ENCODE results near the gene KAT6B.

DNA sequence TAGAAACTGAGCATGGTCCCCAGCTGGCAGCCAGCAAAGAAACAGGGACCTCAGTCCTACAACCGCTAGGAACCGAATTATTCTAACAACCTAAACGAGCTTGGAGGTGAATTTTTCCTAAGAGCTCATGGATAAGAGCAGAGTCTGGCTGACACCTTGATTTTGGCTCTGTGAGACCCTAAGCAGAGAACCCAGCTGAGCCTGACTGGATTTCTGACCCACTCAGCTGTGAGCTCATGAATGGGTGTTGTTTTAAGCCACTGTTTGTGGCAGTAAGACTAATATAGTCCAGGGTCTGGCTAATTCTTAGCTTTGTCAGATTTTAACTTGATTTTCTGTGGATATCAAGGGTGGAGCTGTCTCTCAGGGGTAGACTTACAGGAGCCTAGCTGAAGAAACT is 77.1 kb downstream of the KAT6B start:
- TF ChIP-seq, protein P1, sequence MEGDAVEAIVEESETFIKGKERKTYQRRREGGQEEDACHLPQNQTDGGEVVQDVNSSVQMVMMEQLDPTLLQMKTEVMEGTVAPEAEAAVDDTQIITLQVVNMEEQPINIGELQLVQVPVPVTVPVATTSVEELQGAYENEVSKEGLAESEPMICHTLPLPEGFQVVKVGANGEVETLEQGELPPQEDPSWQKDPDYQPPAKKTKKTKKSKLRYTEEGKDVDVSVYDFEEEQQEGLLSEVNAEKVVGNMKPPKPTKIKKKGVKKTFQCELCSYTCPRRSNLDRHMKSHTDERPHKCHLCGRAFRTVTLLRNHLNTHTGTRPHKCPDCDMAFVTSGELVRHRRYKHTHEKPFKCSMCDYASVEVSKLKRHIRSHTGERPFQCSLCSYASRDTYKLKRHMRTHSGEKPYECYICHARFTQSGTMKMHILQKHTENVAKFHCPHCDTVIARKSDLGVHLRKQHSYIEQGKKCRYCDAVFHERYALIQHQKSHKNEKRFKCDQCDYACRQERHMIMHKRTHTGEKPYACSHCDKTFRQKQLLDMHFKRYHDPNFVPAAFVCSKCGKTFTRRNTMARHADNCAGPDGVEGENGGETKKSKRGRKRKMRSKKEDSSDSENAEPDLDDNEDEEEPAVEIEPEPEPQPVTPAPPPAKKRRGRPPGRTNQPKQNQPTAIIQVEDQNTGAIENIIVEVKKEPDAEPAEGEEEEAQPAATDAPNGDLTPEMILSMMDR (IDR thresholded peaks at IDR 0.05): no peak
- TF ChIP-seq EZH2 (IDR thresholded peaks at IDR 0.05): no peak
- TF ChIP-seq EZH2phosphoT487 (IDR thresholded peaks at IDR 0.05): no peak

Measured in neural progenitor cell (in vitro differentiated cells).